ENCODE results near the gene ZHX3.
A peak's percentile ranks its signal among the peaks of the same experiment; 100 is the strongest.
"Not testable (repeated sequence)": the region's sequence is repeated elsewhere in the genome, so short reads cannot be mapped to it uniquely, and the experiment has no call there.

ZHX3 gene

DNA sequence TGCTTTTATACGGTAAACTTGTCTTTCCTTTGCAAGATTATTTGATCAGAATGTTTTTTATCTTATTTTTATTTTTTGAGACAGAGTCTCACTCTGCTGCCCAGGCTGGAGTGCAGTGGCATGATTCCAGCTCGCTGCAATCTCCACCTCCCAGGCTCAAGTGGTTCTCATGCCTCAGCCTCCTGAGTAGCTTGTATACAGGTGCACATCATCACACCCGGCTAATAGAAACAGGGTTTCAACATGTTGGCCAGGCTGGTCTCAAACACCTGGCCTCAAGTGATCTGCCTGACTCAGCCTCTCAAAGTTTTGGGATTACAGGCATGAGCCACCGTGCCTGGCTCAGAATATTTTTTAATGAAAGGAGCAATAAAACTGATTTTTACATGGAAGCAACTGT lies 14.2 kb upstream of the ZHX3 start:
- no peak for DNase-seq (ENCODE audit: low read depth in 2 of 2)

DNA sequence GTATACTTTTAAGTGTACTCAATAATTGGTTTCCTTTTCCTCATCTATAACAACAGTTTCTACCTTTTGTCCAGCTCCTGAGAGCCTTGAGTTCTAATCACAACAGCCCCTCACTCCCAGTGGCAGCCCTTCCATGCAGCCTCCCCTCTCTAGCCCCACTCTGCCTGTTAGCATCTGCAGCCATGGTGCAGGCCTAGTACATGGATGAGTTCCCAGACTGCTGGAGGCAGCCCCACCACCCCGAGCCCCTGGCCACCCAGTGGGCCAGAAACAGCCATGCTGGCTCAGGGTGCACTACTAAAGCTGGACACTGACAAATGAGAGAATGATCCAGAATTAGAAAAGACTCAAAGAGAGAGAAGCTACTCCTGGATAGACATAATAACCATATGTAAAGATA lies 13.4 kb upstream of the ZHX3 start:
- DNase-seq (ENCODE audit: low read depth in 2 of 2): no peak

DNA sequence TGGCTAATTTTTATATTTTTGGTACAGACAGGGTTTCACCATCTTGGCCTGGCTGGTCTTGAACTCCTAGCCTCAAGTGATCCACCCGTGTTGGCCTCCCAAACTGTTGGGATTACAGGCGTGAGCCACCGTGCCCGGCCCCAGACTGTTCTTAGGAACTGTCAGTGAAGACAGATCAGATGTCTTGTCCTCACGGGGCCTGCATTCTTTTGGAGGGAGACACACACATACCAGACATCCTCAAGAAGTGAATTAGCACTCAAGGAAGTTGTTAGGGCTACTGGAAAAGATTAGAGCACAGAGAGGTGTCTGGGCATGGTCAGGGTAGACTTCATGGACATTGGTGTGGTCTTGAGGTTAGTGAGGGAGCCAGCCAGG lies 12.8 kb upstream of the ZHX3 start:
- DNase-seq (ENCODE audit: low read depth in 2 of 2): no peak

DNA sequence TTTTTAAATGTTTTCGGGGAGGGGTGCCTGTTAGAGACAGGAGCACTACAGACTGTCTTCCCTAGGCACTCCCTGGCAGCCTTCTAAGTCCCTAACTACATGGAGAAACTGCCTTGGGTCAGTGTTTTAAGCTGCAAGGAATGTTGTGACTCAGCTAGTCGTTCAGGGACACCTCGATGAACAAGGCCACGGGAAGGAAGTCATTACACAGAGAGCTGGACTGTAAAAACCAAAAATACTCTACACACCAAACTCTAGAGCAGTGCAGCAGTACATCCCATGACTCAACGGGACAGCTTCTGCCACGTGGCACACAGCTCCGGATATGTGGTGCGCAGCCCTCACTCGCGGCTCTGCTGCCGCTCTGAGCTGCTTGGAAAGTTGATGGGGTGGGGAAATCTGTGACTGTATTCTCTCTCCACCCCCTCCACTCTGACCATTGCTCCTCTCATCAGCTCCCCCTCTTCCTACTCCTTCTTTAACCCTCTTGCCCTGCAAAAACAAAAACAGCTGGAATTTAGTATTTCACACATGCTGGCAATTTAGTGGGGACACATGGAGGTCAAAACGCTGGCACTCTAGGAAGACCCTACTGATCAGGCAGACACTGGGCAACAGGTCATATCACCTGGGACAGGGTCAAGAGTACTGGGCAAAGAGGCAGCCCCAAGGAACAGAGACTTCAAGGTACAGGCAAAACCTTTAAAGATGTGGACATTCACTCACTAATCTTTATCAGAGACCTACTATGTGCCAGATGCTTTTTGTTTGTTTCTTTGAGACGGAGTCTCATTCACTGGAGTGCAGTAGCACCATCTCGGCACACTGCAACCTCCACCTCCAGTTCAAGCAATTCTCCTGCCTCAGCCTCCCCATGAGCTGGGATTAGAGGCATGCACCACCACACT lies 12.2 kb upstream of the ZHX3 start:
- DNase-seq (ENCODE audit: low read depth in 2 of 2): peak; percentile 93

DNA sequence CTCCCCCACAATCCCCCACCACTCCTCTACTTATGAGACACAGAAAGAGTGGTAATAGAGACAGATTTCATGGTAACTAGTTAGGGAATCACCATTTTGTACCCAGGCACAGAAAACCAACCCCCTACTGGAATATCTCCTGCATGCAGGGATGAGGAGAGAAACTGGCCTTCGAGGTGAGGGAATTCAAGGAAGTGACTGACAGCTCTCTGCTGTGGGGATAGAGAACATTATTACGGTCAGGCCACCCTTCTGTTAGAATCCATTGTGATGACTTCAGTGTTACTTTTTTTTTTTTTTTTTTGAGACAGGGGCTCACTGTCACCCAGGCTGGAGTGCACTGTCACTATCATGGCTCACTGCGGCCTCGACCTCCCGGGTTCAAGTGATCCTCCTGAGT lies 9.6 kb upstream of the ZHX3 start:
- no peak for DNase-seq (ENCODE audit: low read depth in 2 of 2)

DNA sequence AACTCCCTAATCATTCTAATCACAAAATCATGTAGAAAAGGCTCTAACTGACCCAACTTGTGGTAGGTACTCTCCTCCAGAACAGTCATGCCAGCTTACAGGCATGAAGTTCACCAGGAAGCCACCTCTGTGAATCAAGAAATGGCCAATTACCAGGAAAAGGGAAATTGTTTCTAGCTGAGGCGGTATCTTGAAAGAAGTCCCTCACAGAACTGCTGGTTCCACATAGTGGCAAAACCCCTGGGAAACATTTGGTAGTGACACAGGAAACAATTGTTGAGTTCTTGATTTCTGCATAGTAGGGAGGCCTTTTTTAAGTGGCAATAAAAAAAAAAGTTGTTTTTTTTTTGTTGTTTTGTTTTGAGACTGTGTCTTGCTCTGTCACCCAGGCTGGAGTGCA lies 3.4 kb upstream of the ZHX3 start:
- no peak for DNase-seq (ENCODE audit: low read depth in 2 of 2)

DNA sequence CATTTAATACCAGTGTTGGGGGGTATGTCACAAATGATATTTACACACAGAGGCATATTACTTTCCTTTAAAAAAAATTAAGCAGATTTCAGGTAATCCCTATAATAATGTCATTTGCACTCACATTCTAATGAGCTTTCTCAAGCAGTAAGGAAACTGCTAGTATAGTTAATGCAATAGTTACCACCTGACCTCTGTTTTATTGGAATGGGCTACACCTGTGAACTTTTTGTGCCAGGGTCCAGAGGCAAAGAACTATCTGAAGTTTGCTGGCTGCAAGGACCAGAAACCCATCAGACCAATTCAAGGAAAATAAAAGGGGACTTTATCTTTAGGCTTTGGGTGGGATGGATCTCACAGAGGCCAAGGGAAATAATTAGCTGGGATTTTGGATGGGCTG lies 2.9 kb upstream of the ZHX3 start:
- no peak for DNase-seq (ENCODE audit: low read depth in 2 of 2)

DNA sequence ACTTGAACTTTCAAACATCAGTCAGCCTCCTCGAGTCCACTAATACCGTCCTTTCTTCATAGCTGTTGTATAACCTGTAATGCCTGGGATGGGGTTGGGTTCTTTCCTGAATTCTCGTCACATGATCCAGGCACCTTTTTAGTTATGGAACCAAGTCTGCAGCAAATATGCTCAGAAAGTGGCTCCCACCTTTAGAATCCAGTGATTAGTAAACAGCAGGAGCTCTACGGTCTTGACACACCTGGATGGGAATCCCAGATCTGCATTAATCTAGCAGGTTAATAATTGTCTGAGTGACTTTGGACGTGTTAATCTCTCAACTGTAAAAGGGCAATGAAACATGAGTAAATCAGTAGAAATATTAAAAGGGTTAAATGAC lies 729 bp upstream of the ZHX3 start:
- no peak for DNase-seq (ENCODE audit: low read depth in 2 of 2)

DNA sequence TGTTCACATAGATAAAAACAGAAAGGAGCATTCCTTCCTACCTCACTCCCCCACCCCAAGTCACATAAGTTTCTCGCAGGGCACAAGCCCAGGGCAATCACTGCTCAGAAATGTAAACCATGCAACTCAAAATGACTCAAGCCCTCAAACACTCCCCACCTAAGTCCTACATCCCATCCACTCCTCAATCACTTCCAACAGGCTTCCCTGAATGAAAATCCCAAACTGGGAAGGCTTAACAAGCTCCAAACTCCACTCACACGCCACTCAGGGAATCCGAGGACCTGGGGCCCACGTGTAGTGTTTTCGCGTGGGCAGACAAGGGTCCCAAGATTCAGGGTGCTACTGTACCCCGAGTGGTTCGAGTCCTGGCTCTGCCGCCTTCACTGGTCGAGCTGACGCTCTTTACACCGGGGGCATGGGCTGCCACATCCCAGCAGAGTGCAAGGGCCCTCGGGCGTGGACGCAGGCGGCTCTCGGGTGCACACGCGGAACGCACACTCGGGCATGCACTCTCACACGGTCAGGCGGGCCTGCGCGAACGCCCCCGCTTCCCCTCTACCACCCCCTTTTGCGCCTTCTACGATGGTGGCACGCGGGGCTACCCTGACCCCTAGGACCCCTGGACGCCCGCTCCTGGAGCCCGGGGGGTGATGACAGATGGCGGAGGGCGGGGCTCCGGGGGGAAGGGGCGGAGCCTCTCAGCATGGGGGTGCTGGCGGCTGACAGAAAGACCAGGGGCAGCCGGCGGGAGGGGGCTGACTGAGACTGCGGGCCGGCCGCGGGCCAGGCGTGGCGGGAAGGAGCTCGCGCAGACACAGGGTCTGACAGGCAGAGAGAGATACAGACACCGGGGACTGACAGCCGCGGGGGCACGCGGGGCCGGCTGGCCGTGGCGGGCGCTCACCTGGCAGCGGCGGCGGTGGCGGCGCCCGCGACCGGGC lies 657 bp downstream of the ZHX3 start:
- peak; percentile 66 to 67 for DNase-seq (ENCODE audit: low read depth in 2 of 2)

DNA sequence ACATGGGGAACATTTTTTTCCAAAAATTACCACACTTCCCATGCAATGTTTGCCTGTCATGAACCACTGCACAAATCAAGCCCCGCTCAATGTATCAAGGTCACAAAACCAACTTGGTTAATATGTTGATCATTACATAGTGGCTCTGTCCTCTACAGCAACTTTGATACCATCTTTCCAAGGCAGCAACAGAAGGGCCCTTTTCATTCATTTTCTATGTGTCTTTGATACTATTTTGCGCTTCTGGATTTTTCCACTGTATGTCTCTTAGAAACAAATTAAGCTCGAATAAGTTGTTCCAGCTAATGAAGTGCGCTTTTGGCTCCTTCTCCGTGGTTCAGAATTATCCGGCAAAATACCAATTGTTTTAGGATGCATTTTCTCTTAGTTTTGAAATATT lies 1.5 kb downstream of the ZHX3 start:
- DNase-seq (ENCODE audit: low read depth in 2 of 2): no peak

DNA sequence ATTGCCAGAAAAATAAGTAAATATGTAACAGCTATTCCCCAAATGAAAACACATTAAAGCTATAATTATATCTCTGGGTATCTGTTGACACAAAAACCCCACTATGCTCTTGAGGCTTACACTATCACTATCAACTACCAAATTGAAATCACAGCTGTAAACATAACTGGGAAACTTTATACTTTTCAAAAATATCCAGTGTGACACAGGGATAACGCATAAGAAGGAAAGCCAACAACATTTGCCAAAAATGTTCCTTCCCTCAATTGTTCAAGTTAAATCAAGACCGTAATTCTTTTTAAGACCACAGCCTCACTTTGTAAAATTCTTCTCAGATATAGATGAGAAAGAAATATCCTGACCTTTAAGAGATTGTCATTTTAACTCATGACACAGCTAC lies 3.1 kb downstream of the ZHX3 start:
- DNase-seq (ENCODE audit: low read depth in 2 of 2): no peak

DNA sequence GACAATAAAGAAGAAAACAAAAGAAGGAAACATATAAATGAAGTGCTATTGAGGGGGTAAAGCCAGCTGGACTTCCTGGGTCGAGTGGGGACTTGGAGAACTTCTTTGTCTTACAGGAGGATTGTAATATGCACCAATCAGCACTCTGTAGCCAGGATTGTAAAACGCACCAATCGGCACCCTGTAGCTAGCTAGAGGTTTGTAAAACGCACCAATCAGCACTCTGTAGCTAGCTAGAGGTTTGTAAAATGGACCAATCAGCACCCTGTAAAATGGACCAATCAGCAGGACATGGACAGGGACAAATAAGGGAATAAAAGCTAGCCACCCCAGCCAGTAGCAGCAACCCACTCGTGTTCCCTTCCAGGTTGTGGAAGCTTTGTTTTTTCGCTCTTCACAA lies 5.5 kb downstream of the ZHX3 start:
- not testable (repeated sequence) for DNase-seq (ENCODE audit: low read depth in 2 of 2)

DNA sequence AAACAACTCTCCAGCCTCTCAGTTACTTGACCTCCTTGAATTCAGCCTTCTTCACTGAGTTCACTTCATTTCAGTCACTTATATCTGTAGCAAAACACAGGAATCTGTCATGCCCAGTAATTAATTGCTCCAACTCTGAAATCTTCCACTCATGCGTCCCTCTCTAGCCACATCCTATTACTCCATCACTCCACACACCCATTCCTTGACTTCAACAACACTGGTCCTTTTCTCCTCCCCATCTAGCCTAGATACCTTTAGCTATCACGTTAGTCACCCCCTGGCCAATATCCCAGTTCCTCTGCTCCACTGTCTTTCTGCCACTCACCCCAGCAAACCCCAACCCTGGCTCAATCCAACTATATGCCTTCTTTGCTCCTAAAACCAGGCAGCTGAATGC lies 7.7 kb downstream of the ZHX3 start:
- DNase-seq (ENCODE audit: low read depth in 2 of 2): no peak

DNA sequence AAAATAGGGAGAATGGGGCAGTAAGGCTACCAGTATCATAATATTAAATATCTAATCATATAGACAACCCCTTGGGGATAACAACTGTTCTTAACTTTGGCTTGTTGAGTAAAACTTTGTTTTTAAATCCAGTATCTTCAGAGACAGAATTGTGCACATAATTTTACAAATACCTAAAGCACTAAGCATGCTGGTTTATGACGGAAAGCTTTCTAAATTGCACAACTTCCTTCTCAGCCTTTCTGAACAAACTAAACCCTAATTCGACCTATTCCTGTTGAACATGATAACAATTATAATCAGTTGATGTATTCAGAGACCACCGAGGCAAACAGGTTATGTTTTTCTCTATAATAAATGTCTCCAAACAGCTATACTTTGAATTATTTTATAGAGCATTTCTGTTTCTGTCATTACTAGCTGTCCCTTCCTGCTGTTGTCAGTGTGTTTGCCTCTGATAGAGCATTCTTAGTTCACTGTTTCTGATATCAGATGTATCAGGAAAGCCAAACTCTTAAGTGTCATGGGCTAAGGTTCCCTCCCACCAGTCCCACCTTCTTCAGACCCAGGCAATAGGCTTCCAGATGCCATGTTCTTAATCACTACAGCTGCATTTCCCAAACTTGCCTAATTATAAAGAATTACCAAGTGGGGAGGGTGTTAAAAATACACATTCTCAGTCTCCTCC lies 8.7 kb downstream of the ZHX3 start:
- no peak for DNase-seq (ENCODE audit: low read depth in 2 of 2)

DNA sequence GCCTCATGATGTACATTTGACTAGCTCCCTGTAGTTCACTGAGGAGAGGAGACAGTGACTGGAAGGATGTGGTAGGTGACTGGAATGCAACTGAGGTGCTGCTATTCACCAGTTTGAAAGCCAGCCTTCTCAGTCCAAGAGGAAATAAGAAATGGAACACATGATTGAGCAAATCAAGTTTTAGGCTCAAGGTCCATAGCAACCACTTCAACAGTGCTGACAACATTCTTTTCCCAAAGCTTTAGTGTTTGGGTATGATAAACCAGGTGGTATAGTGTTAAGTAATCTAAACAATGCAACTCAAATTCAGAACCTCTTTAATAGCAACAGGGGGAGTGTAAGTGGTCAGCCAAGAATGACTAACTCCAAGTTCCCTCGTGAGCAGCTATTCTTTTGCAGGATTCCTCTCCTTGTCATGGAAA lies 9.2 kb downstream of the ZHX3 start:
- DNase-seq (ENCODE audit: low read depth in 2 of 2): no peak

DNA sequence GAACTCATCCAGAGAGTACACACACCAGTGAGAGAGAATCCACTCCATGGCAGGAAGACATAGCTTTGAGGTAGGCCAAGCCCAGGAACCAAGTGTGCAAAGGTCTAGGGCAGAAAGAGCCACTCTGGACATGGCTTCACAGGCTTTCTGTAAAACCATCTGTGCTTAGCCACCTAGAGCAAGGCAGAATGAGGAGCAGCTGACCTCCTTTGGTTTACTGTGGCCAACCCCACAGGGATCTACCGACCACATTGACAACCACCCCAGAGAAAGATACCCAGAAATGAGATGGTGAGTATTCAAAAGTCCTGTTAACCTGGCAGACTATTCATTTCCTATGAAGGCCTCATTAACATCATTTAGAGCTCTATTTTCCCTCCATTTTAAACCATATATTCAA lies 10.5 kb downstream of the ZHX3 start:
- no peak for DNase-seq (ENCODE audit: low read depth in 2 of 2)

DNA sequence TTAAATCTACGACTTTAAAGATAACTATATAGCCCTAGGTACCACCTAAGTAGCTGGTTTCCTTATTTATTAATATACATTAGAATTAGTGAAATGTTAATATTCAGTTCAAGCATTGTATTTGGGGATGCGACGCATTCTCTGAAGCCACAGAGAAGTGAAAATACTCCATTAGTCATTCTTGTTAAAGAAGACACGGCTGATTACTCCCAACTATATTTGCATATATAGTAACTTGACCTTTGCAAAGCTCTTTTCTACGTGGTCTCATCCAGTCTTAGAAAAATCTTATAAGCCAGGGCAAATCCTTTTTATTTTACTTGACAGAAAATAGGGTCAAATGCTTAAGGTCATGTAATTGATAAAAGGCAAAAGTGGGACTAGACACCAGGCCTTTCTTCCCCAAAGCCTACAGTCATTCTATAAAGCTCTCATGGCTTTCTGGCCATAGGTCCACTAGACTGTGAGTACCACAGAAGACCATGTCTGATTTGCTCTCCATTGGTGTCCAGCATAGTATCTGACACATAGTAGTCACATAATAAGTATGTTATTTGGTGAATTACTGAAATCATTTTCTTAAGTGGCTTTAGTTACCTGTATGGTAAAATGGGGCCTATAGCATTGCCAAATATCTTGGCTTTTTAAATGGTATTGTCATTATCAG lies 11.3 kb downstream of the ZHX3 start:
- no peak for DNase-seq (ENCODE audit: low read depth in 2 of 2)

DNA sequence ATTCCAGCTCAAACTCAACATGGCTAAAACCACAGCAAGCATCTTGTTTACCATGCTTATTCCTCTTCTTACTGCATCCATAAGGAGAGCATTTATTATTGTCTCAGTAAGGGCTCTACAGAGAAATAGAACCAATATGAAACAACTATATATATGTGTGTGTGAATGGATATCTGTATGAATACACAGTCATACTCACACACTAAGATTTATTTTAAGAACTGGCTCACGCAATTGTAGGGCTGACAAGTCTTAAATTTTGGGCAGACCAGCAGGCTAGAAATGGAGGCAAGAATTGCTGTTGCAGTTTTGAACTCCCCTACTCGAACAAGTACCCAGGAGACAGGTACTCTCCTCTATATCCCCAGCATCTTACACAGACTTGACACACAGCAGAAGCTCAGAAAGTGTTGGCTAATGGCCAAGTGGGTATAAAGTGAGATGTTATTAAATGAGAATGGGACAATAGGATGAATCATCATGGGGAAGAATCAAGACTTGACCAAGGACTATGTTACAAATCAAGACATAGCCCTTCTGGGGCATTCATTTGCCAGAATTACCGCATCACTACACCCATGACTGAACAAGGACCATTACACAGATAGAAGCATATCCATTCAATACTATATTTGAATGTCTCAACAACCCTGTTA lies 13.0 kb downstream of the ZHX3 start:
- DNase-seq (ENCODE audit: low read depth in 2 of 2): no peak

DNA sequence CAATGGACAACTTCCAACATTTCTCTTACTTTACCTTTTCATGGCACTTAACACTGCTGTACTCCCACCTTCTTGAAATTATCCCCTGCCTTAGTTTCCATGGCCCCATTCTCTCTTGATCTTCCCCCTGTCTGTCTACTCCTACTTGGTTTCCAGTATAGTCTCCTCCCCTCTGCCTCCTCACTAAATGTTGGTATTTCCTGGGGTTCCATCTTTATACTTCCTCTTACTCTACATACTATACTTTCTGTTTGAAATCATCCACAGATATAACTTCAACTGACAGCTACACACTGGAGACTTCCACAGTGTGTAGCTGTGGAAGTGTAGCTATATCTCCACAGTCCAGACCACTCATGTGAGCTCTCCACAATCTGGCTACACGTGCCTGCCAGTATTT lies 13.5 kb downstream of the ZHX3 start:
- DNase-seq (ENCODE audit: low read depth in 2 of 2): no peak

DNA sequence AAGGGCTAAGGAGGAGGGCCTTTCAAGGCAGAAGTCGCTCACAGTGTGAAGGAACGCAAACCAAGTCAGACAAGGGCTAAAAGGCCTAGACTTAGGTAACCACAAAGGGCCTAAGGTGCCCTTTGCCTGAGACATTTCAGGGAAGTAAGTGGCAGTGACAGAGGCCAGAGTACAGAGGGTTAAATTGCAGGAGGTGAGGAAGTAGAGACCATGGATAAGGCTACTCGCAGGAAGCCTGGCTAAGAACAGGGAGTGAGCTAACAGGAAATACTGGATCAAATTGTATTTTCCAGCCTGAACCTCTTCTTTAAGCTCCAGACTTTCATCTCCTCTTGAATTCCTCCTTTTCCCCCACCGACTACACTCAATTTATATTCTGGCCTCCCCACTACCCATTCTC lies 16.6 kb downstream of the ZHX3 start:
- no peak for DNase-seq (ENCODE audit: low read depth in 2 of 2)

DNA sequence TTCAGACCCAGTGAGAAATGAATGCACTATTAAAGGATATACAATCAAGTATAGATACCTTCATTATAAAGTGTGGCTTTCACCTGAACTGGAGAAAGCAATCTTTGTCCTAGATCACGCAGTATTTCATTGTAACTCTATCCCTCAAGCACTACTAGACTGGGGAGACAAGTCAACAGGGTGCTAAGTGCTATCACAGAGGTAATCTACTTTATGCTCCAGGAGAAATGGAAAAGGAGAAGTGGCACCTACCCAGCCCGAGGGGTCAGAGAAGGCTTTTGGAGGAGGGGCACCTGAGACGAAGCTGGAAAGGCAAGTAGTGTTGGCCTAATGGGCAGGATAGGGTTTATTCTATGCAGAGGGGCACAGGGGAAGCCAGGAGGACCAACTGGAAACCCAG lies 17.1 kb downstream of the ZHX3 start:
- no peak for DNase-seq (ENCODE audit: low read depth in 2 of 2)

All from fibroblast of skin of left biceps (primary cell).